VCaP (cell line): ENCODE measurements around the gene CRP.

ENCODE experiments used
- H3K27ac ChIP-seq: fragments of 450-650 bp; 2 replicates; pipeline ENCODE4 v1.5.1; 2017
- CTCF ChIP-seq: fragments of 450-650 bp; conservative IDR thresholded peaks from 2 replicates; pipeline ENCODE4 v1.5.1; 2017; ENCODE audit warnings: mild to moderate bottlenecking, moderate library complexity

Gene CRP

GRCh38 chr1:159664247-159664646 is 50.1 kb downstream of the CRP start:
- TF ChIP-seq CTCF = no peak
- no peak overlapping the region for H3K27ac ChIP-seq

- no peak for TF ChIP-seq CTCF
- no peak overlapping the region for H3K27ac ChIP-seq
Observed at GRCh38 chr1:159663552-159663951, 50.8 kb downstream of the CRP start.
